ENCODE results near the gene ARHGAP32. TPM values are rescaled to one million over a fixed set of nuclear protein-coding genes. Genes with fewer than 3 reads are reported as not detected.

The ARHGAP32 gene
- total and polyA plus RNA-seq, 4 experiments from 2014 or later = 0.18 to 9.6 (median 3.9) TPM

DNA sequence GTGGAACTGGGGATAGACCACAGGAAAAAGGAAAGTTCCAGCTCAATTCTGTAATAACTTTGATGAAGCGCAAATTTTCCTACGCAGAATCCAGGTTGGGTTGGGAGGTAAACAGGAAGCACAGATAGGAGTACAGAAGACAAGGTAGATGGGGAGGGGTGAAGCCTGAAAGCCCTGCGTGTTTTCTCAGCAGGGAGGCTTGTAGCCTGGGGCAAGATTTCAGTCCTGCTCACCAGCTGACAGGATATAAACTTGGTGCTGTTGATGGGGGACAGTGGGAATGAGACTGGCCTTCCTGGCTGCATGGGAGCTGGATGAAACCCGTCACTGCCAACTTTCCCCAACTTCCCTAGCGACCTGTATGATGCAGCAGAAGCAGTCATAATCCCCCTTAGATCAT is 114.9 kb downstream of the ARHGAP32 start:
- Mint-ChIP-seq H3K9me3 (peaks cover 2 to 25% (median 9%) of the 10 kb centered on the region in 8 donors), H3K4me3 (no peak overlapping the region), H3K36me3 (peaks cover 0 to 3% of the 10 kb centered on the region in 2 donors), H3K27ac (no peak overlapping the region), H3K27me3 (peaks cover 0 to 8% of the 10 kb centered on the region in 2 donors), H3K4me1 (no peaks in the 10 kb centered on the region)
- Histone ChIP-seq H3K36me3 (ENCODE audit: insufficient read depth, low read length) (no peaks in the 10 kb centered on the region), H3K4me3 (ENCODE audit: low read length in 2 of 2) (no peak overlapping the region), H3K9me3 (ENCODE audit: control insufficient read depth in 1 of 2, low read length in 2 of 2) (no peaks in the 10 kb centered on the region), H3K27me3 (ENCODE audit: insufficient read depth, low read length) (no peaks in the 10 kb centered on the region), H3K4me1 (ENCODE audit: insufficient read depth, low read length) (no peaks in the 10 kb centered on the region), H3K27ac (ENCODE audit: low read depth, low read length) (no peak overlapping the region)
- DNase-seq = no peak
- CTCF ChIA-PET (ENCODE audit: partially characterized antibody) = no interaction called here
- intact Hi-C loops (cut with micrococcal nuclease) = no loop called here
- POLR2A ChIA-PET (ENCODE audit: partially characterized antibody) = no interaction called here

DNA sequence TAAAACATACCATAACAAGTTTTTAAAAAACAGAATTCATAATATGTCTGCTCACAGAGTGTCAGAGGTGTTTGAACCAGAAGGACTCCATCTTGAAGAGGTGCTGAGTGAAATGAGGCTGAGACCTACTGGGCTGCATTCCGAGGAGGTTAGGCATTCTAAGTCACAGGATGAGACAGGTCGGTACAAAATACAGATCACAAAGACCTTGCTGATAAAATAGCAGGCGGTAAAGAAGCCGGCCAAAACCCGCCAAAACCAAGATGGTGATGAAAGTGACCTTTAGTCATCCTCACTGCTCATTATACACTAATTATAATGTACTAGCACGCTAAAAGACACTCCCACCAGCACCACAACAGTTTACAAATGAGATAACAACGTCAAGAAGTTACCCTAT is 116.4 kb downstream of the ARHGAP32 start:
- Histone ChIP-seq H3K36me3 (ENCODE audit: insufficient read depth, low read length) (no peaks in the 10 kb centered on the region), H3K27ac (ENCODE audit: low read depth, low read length) (no peak overlapping the region), H3K9me3 (ENCODE audit: control insufficient read depth in 1 of 2, low read length in 2 of 2) (no peaks in the 10 kb centered on the region), H3K4me1 (ENCODE audit: insufficient read depth, low read length) (no peaks in the 10 kb centered on the region), H3K4me3 (ENCODE audit: low read length in 2 of 2) (no peak overlapping the region), H3K27me3 (ENCODE audit: insufficient read depth, low read length) (no peaks in the 10 kb centered on the region)
- DNase-seq = no peak
- CTCF ChIA-PET (ENCODE audit: partially characterized antibody) = no interaction called here
- H3K27ac Mint-ChIP-seq = no peak overlapping the region
- H3K4me1 Mint-ChIP-seq = no peaks in the 10 kb centered on the region
- POLR2A ChIA-PET (ENCODE audit: partially characterized antibody) = no interaction called here
- no peak overlapping the region for H3K4me3 Mint-ChIP-seq
- intact Hi-C loops (cut with micrococcal nuclease) = no loop called here
- peaks cover 0 to 15% (median 3%) of the 10 kb centered on the region in 8 donors for H3K9me3 Mint-ChIP-seq
- H3K27me3 Mint-ChIP-seq = peaks cover 0 to 10% of the 10 kb centered on the region in 2 donors
- peaks cover 0 to 3% of the 10 kb centered on the region in 2 donors for H3K36me3 Mint-ChIP-seq

DNA sequence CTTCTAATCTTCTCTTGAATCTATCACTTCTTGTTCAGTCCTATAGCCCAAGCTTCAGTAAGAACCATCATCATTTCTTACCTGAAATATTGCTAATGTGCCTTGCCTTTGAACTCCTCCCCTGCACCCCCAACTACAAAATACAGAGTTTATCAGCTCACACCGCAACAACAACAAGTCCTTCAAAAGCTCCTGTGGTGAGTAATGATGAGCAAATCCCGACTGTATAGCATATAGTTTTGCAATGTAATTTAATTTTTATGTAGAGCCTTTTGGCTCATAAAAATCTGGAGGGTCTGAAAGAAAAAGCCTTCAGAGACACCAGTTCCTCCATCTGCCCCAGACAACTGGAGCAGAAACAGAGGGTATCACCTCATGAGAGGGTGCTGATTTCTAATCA is 124.7 kb downstream of the ARHGAP32 start:
- no peak overlapping the region for H3K27ac ChIP-seq (ENCODE audit: low read depth, low read length)
- no peaks in the 10 kb centered on the region for H3K4me1 ChIP-seq (ENCODE audit: insufficient read depth, low read length)
- intact Hi-C loops (cut with micrococcal nuclease) = no loop called here
- H3K9me3 ChIP-seq (ENCODE audit: control insufficient read depth in 1 of 2, low read length in 2 of 2) = no peaks in the 10 kb centered on the region
- Mint-ChIP-seq H3K36me3 (peaks cover 0 to 3% of the 10 kb centered on the region in 2 donors), H3K4me3 (no peak overlapping the region), H3K27me3 (peaks cover 0 to 2% of the 10 kb centered on the region in 2 donors), H3K4me1 (no peaks in the 10 kb centered on the region), H3K27ac (no peak overlapping the region), H3K9me3 (no peaks in the 10 kb centered on the region)
- POLR2A ChIA-PET (ENCODE audit: partially characterized antibody) = no interaction called here
- no peak overlapping the region for H3K4me3 ChIP-seq (ENCODE audit: low read length in 2 of 2)
- no peaks in the 10 kb centered on the region for H3K36me3 ChIP-seq (ENCODE audit: insufficient read depth, low read length)
- DNase-seq = no peak
- CTCF ChIA-PET (ENCODE audit: partially characterized antibody) = no interaction called here
- no peaks in the 10 kb centered on the region for H3K27me3 ChIP-seq (ENCODE audit: insufficient read depth, low read length)

DNA sequence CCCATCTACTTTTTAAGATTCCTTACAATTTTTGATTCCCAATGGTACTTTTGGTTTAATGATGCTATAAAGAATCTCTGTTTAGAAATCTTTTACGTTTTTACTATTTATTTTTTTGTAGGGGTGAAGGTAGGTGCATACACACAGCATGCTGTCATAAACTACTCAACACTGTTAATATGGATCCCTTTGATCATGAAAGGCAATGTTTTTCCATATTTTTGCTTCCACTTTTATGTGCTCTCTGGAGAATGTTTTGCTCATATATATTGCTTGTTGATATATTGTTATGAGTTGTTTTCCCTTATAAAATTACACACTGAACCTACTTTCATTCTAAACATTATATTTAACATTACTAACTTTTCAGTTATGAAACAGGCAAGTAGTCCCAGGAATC is 125.9 kb downstream of the ARHGAP32 start:
- ChIA-PET POLR2A (ENCODE audit: partially characterized antibody) (no interaction called here), CTCF (ENCODE audit: partially characterized antibody) (no interaction called here)
- Histone ChIP-seq H3K9me3 (ENCODE audit: control insufficient read depth in 1 of 2, low read length in 2 of 2) (no peaks in the 10 kb centered on the region), H3K27ac (ENCODE audit: low read depth, low read length) (no peak overlapping the region), H3K4me3 (ENCODE audit: low read length in 2 of 2) (no peak overlapping the region), H3K4me1 (ENCODE audit: insufficient read depth, low read length) (no peaks in the 10 kb centered on the region), H3K27me3 (ENCODE audit: insufficient read depth, low read length) (no peaks in the 10 kb centered on the region), H3K36me3 (ENCODE audit: insufficient read depth, low read length) (no peaks in the 10 kb centered on the region)
- Mint-ChIP-seq H3K36me3 (no peaks in the 10 kb centered on the region), H3K4me1 (no peaks in the 10 kb centered on the region), H3K4me3 (no peak overlapping the region), H3K9me3 (no peaks in the 10 kb centered on the region), H3K27ac (no peak overlapping the region), H3K27me3 (no peaks in the 10 kb centered on the region)
- no peak for DNase-seq
- intact Hi-C loops (cut with micrococcal nuclease) = no loop called here

DNA sequence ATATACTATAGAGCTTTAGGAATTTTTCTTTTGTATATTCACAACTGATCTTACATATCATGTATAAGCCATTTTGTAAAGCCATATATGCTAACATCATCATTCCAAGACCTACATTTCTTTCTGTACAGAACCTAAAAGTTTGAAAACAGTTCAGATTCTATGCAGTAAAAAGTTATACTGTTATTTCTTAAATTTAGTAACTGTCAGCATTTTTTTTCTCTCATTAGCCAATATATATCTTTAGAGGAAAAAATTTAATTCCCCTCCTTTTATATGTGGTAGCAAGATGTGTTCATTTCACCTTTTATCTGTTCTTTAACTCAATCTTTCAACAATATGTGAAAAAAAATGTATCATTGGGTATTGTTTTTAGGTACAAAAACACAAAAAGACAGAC is 129.0 kb downstream of the ARHGAP32 start:
- no peak overlapping the region for H3K4me3 ChIP-seq (ENCODE audit: low read length in 2 of 2)
- H3K27ac Mint-ChIP-seq = no peak overlapping the region
- H3K27ac ChIP-seq (ENCODE audit: low read depth, low read length) = no peak overlapping the region
- H3K36me3 Mint-ChIP-seq = no peaks in the 10 kb centered on the region
- H3K27me3 ChIP-seq (ENCODE audit: insufficient read depth, low read length) = no peaks in the 10 kb centered on the region
- no peaks in the 10 kb centered on the region for H3K27me3 Mint-ChIP-seq
- ChIA-PET POLR2A (ENCODE audit: partially characterized antibody) (no interaction called here), CTCF (ENCODE audit: partially characterized antibody) (no interaction called here)
- no peaks in the 10 kb centered on the region for H3K4me1 ChIP-seq (ENCODE audit: insufficient read depth, low read length)
- intact Hi-C loops (cut with micrococcal nuclease) = no loop called here
- H3K4me3 Mint-ChIP-seq = no peak overlapping the region
- H3K4me1 Mint-ChIP-seq = no peaks in the 10 kb centered on the region
- no peaks in the 10 kb centered on the region for H3K9me3 ChIP-seq (ENCODE audit: control insufficient read depth in 1 of 2, low read length in 2 of 2)
- H3K9me3 Mint-ChIP-seq = no peaks in the 10 kb centered on the region
- no peaks in the 10 kb centered on the region for H3K36me3 ChIP-seq (ENCODE audit: insufficient read depth, low read length)
- no peak for DNase-seq

DNA sequence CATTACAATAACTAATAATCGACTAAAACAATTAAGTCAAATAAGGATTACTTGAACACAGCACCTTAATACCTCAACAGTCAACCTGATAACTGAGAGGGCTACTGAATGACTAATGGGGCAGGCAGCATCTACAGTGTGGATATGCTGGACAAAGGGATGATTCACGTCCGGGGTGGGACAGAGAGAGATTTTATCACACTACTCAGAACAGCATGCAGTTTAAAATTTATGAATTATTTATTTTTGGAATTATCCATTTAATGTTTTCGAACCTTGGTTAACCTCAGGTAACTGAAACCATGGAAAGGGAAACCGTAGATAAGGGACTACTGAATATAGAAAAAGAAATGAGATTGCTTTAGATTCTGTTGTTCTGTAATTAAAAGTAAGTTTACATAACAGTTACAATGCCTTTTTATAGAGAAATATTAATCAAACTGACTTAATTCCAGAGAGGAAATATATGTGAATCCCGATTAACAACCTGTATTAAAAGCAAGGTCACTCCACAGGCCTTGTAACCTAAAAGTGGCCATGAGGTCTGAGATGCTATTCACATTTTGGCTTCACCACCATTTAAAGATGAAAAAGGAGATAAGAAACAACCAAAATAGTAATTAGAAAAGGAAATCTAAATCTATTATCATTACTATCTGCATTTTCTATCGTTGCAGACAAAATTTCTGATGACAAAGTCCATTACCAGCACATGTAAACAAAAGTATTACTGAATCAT is 130.5 kb downstream of the ARHGAP32 start:
- POLR2A ChIA-PET (ENCODE audit: partially characterized antibody) = no interaction called here
- no peaks in the 10 kb centered on the region for H3K27me3 ChIP-seq (ENCODE audit: insufficient read depth, low read length)
- no peaks in the 10 kb centered on the region for H3K36me3 ChIP-seq (ENCODE audit: insufficient read depth, low read length)
- no peak overlapping the region for H3K27ac ChIP-seq (ENCODE audit: low read depth, low read length)
- Mint-ChIP-seq H3K27ac (no peak overlapping the region), H3K27me3 (no peaks in the 10 kb centered on the region), H3K36me3 (no peaks in the 10 kb centered on the region), H3K4me1 (no peaks in the 10 kb centered on the region), H3K4me3 (no peak overlapping the region), H3K9me3 (no peaks in the 10 kb centered on the region)
- H3K9me3 ChIP-seq (ENCODE audit: control insufficient read depth in 1 of 2, low read length in 2 of 2) = no peaks in the 10 kb centered on the region
- CTCF ChIA-PET (ENCODE audit: partially characterized antibody) = no interaction called here
- DNase-seq = no peak
- intact Hi-C loops (cut with micrococcal nuclease) = no loop called here
- H3K4me1 ChIP-seq (ENCODE audit: insufficient read depth, low read length) = no peaks in the 10 kb centered on the region
- H3K4me3 ChIP-seq (ENCODE audit: low read length in 2 of 2) = no peak overlapping the region

DNA sequence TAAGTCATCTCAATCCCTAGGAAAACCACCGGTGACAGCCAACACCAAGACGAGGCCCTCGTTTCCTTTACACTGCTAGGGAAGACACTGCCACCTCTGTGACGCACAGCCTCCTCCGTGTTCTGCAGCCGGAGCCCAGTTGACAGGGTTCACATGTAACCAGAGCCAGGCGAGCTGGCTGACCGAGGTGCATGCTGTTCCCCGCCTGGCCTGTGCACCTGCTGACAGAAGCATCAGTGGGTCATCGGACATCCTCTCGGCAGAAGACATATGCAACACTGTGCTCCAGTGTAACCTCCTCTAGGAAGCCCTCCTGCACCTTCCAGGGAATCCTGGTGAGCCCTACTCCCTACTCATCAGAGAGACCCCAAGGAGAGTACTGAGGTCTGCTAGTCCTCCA is 135.2 kb downstream of the ARHGAP32 start:
- Mint-ChIP-seq H3K4me3 (no peak overlapping the region), H3K27me3 (peaks cover 0 to 5% of the 10 kb centered on the region in 2 donors), H3K27ac (no peak overlapping the region), H3K36me3 (no peaks in the 10 kb centered on the region), H3K9me3 (no peaks in the 10 kb centered on the region), H3K4me1 (no peaks in the 10 kb centered on the region)
- Histone ChIP-seq H3K36me3 (ENCODE audit: insufficient read depth, low read length) (no peaks in the 10 kb centered on the region), H3K27ac (ENCODE audit: low read depth, low read length) (no peak overlapping the region), H3K4me3 (ENCODE audit: low read length in 2 of 2) (no peak overlapping the region), H3K4me1 (ENCODE audit: insufficient read depth, low read length) (no peaks in the 10 kb centered on the region), H3K27me3 (ENCODE audit: insufficient read depth, low read length) (peaks cover 4% of the 10 kb centered on the region), H3K9me3 (ENCODE audit: control insufficient read depth in 1 of 2, low read length in 2 of 2) (no peaks in the 10 kb centered on the region)
- CTCF ChIA-PET (ENCODE audit: partially characterized antibody) = interaction anchor here (1.1 kb wide), 1 partner anchor 46 kb away, joined by 3 read pairs; no protein-coding TSS in a partner anchor
- DNase-seq = no peak
- intact Hi-C loops (cut with micrococcal nuclease) = no loop called here
- POLR2A ChIA-PET (ENCODE audit: partially characterized antibody) = no interaction called here

DNA sequence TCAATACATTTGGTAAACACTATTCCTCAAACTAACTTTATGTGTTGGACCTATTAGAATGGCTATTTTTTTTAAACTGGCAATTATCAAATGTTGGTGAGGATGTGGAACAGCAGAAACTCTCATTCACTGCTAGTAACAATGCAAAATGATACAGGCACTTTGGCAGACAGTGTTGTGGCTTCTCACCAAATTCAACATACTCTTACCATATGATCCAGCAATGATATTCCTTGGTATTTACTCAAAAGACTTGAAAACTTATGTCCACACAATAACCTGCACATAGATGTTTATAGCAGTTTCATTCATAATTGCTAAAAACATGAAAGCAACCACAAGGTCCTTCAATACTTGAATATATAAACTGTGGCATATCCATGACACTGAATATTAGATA is 136.9 kb downstream of the ARHGAP32 start:
- Histone ChIP-seq H3K4me3 (ENCODE audit: low read length in 2 of 2) (no peak overlapping the region), H3K4me1 (ENCODE audit: insufficient read depth, low read length) (no peaks in the 10 kb centered on the region), H3K27me3 (ENCODE audit: insufficient read depth, low read length) (peaks cover 4% of the 10 kb centered on the region), H3K36me3 (ENCODE audit: insufficient read depth, low read length) (no peaks in the 10 kb centered on the region), H3K9me3 (ENCODE audit: control insufficient read depth in 1 of 2, low read length in 2 of 2) (no peaks in the 10 kb centered on the region), H3K27ac (ENCODE audit: low read depth, low read length) (no peak overlapping the region)
- no peak for DNase-seq
- Mint-ChIP-seq H3K4me3 (no peak overlapping the region), H3K9me3 (no peaks in the 10 kb centered on the region), H3K36me3 (no peaks in the 10 kb centered on the region), H3K4me1 (no peaks in the 10 kb centered on the region), H3K27me3 (peaks cover 0 to 5% of the 10 kb centered on the region in 2 donors), H3K27ac (no peak overlapping the region)
- intact Hi-C loops (cut with micrococcal nuclease) = no loop called here
- ChIA-PET CTCF (ENCODE audit: partially characterized antibody) (no interaction called here), POLR2A (ENCODE audit: partially characterized antibody) (no interaction called here)

Data from CD4-positive, alpha-beta memory T cell (primary cell).